Measurements from ENCODE around the gene MRPS6. TPM values are rescaled to one million over a fixed set of nuclear protein-coding genes. Genes with fewer than 3 reads are reported as not detected.
A peak's percentile ranks its signal among the peaks of the same experiment; 100 is the strongest.

Gene MRPS6
- total RNA-seq, 1 donor from 2014 or later, result 42.4 TPM

GRCh38 chr21:34074283-34075090, 1.1 kb downstream of the MRPS6 start:
- Mint-ChIP-seq H3K27me3 (ENCODE audit: unreplicated experiment) (peaks cover 4% of the 10 kb centered on the region), H3K36me3 (ENCODE audit: low read depth, unreplicated experiment) (no peaks in the 10 kb centered on the region), H3K9me3 (ENCODE audit: unreplicated experiment) (no peaks in the 10 kb centered on the region), H3K4me3 (ENCODE audit: unreplicated experiment) (peak overlapping the region; percentile 98), H3K27ac (ENCODE audit: unreplicated experiment) (peak overlapping the region; percentile 45), H3K4me1 (ENCODE audit: unreplicated experiment) (peaks cover 23% of the 10 kb centered on the region)
- peak; percentile 21 for DNase-seq (ENCODE audit: low spot score)
- TF ChIP-seq CTCF (IDR thresholded peaks at IDR 0.05; ENCODE audit: unreplicated experiment), result no peak

- Mint-ChIP-seq H3K27ac (ENCODE audit: unreplicated experiment) (no peak overlapping the region), H3K27me3 (ENCODE audit: unreplicated experiment) (peaks cover 4% of the 10 kb centered on the region), H3K36me3 (ENCODE audit: low read depth, unreplicated experiment) (no peaks in the 10 kb centered on the region), H3K4me1 (ENCODE audit: unreplicated experiment) (peaks cover 23% of the 10 kb centered on the region), H3K9me3 (ENCODE audit: unreplicated experiment) (no peaks in the 10 kb centered on the region), H3K4me3 (ENCODE audit: unreplicated experiment) (peak overlapping the region; percentile 98)
- DNase-seq (ENCODE audit: low spot score), result no peak
- no peak for TF ChIP-seq CTCF (IDR thresholded peaks at IDR 0.05; ENCODE audit: unreplicated experiment)
These were observed 1.7 kb downstream of the MRPS6 start for GRCh38 chr21:34075091-34075425.

DNA sequence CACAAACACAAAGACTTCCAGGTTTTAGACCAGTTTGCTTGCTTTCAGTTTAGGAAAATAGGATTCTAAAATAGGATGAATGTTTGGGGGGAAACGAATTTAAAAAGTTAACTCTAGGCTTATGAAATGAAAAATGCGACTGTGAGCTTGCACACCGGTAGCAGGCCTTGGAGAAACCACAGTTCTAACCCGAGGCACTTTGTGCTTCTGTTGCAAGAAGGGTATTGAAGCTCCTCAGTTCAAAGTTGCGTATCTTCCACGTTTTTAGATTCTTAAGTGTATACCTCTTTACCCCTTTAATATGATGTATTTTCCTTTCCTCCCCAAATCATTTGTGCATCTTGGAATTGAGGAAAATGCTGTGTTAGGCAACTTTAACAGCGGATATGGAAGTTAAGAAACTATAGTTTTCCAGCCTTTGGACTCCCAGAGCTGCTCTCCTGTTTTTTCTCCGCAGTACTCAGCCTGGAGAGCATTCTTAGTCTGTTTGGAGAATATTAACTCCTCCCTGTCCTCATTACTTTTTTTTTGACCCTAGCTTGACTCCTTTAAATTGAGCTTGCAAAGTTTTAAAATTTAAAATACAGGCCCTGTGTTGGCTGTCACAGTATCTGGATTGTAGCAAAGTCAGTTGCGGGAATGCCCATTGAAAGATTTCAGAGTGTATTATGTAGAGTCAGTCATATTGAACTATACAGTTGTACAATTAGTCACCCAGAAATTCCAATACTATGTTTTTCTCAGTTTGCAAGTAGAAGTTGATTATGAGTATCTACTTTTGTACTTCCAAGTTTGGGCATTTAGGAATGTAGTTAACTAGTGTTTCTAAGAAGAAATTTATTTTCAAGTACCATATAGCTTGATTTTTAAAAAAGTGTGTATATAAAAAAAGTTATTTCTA, 2.6 kb downstream of the MRPS6 start:
- H3K27me3 Mint-ChIP-seq (ENCODE audit: unreplicated experiment), result peaks cover 4% of the 10 kb centered on the region
- DNase-seq (ENCODE audit: low spot score), result no peak
- no peak overlapping the region for H3K4me3 Mint-ChIP-seq (ENCODE audit: unreplicated experiment)
- H3K4me1 Mint-ChIP-seq (ENCODE audit: unreplicated experiment), result peaks cover 23% of the 10 kb centered on the region
- TF ChIP-seq CTCF (IDR thresholded peaks at IDR 0.05; ENCODE audit: unreplicated experiment), result no peak
- no peaks in the 10 kb centered on the region for H3K9me3 Mint-ChIP-seq (ENCODE audit: unreplicated experiment)
- H3K27ac Mint-ChIP-seq (ENCODE audit: unreplicated experiment), result no peak overlapping the region
- no peaks in the 10 kb centered on the region for H3K36me3 Mint-ChIP-seq (ENCODE audit: low read depth, unreplicated experiment)

DNA sequence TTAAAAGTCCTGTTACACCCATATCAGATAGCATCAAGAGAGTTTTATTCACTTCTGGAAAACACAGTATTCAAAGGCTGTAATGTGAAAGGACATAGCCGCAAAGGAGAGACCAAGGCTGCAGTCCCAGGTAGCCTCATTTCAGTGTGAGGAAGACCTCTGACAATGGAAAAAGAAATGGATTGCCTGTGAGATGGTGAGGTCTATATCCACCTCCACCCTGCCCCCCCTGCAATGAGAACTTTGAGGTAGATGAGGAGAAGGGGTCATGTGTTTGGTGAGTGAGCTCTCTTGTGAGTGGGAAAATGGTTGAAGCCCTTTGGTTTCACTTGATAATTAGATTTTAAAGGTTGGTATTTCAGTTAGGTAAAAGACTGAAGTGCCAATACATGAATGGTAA, 3.5 kb downstream of the MRPS6 start:
- Mint-ChIP-seq H3K4me1 (ENCODE audit: unreplicated experiment) (peaks cover 23% of the 10 kb centered on the region), H3K27me3 (ENCODE audit: unreplicated experiment) (peaks cover 3% of the 10 kb centered on the region), H3K36me3 (ENCODE audit: low read depth, unreplicated experiment) (no peaks in the 10 kb centered on the region), H3K27ac (ENCODE audit: unreplicated experiment) (no peak overlapping the region), H3K4me3 (ENCODE audit: unreplicated experiment) (no peak overlapping the region), H3K9me3 (ENCODE audit: unreplicated experiment) (no peaks in the 10 kb centered on the region)
- DNase-seq (ENCODE audit: low spot score), result no peak
- TF ChIP-seq CTCF (IDR thresholded peaks at IDR 0.05; ENCODE audit: unreplicated experiment), result no peak

- no peak for TF ChIP-seq CTCF (IDR thresholded peaks at IDR 0.05; ENCODE audit: unreplicated experiment)
- no peaks in the 10 kb centered on the region for H3K36me3 Mint-ChIP-seq (ENCODE audit: low read depth, unreplicated experiment)
- no peaks in the 10 kb centered on the region for H3K9me3 Mint-ChIP-seq (ENCODE audit: unreplicated experiment)
- no peaks in the 10 kb centered on the region for H3K27me3 Mint-ChIP-seq (ENCODE audit: unreplicated experiment)
- no peak for DNase-seq (ENCODE audit: low spot score)
- H3K4me1 Mint-ChIP-seq (ENCODE audit: unreplicated experiment), result peaks cover 19% of the 10 kb centered on the region
- H3K4me3 Mint-ChIP-seq (ENCODE audit: unreplicated experiment), result no peak overlapping the region
- H3K27ac Mint-ChIP-seq (ENCODE audit: unreplicated experiment), result no peak overlapping the region
These were observed 4.5 kb downstream of the MRPS6 start for GRCh38 chr21:34077888-34078287.
